HG03439 (cell line): ENCODE data around the gene TMEM208.

ENCODE experiments used
- ATAC-seq: cut with Tn5 transposase; IDR thresholded peaks from one replicate; pipeline ENCODE4 v1.9.1; 2021; ENCODE audit warnings: mild to moderate bottlenecking, moderate library complexity; ENCODE audit not compliant: unreplicated experiment

Gene TMEM208

DNA sequence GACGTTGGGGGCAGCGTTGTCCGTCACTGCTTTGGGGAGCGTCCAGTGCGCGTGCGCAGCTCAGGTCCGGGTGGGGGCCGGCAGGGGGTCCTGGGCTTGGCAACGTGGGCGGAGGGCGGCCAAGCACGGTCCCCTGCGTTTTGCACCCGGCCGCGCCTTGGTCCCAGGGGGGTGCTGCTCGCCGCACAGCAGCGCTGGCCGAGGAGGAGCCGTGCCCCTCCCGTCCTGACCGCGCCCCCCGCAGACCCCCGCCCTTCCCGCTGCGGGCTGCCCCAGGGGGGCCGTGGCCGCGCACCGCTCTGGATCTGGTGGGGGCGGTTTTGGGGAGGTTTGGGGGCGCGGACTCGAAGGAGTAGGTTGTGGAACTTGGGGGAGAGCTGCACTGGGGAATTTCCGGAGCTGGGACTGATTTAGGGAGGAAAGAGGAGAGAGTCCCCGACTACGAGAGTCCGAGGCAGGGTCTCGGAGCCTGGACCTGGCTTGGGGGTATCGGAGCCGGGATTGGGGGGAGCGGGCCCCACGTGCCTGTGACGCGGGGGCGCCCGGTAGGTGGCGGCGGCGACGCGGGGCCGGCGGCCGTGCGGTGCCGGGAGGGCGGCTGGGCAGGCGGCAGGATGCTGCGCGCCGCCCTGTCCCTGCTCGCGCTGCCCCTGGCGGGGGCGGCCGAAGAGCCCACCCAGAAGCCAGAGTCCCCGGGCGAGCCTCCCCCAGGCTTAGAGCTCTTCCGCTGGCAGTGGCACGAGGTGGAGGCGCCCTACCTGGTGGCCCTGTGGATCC, 21.7 kb downstream of the TMEM208 start, which contains the start of gene SLC9A5:
Gene SLC9A5, plus strand, starts transcription at position 579 of the 777 bp plus-strand sequence. Its CDS starts 36 bp downstream, at position 615.
- no peak for ATAC-seq

DNA sequence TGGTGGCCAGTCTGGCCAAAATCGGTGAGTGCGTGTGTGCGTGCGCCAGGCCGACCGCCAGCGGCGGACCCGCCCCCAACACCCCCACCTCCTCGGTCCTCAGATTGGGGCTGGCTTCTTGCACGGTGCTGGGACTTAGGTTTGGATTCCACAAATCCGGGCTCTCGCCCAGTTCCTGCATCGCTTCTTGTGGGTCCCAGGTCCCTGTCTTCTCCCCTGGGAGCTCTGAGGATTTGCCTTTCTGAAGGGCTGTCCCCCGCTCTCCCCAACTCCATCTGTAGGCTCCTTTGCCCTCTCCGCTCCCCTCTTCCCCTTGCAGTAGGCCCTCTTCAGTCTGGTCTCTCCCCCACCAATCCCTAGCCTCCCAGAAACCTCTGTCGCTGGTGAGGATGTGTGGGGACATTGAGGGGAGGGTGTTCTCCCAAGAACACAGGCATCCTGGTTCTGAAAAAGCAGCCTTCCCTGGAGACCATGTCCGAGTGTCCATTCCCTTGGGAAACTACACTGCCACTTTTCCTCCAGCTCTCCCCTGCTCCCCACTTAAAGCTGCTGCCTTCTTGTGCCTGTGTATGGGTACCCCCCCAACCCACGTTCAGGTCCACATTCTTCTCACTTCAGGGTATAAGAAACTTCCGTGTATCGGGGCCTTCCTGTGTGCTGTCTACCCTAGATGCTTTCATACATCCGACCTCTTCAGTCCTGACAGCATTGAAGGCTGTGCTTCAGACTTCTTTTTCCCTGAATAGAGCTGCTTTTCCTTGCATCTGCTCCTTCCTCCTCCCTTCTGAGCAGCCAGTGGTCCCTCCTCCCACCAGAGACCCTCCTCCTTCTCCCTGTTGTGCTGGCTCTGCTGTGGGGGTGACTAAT, 22.5 kb downstream of the TMEM208 start:
- ATAC-seq: no peak

DNA sequence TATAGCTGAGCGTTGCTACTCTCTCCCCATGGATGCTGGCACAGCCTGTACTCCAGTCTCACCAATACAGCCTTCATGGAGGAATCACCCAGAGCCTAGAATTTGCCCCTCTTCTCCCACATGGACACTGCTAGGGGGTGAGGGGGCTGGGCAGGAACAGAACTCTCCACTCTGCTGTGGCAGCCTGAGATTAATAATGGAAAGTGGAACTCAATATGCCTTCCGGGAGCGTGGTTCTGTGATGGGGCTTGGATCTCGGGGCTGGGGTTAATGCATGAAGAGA, 23.1 kb downstream of the TMEM208 start:
- ATAC-seq: no peak

DNA sequence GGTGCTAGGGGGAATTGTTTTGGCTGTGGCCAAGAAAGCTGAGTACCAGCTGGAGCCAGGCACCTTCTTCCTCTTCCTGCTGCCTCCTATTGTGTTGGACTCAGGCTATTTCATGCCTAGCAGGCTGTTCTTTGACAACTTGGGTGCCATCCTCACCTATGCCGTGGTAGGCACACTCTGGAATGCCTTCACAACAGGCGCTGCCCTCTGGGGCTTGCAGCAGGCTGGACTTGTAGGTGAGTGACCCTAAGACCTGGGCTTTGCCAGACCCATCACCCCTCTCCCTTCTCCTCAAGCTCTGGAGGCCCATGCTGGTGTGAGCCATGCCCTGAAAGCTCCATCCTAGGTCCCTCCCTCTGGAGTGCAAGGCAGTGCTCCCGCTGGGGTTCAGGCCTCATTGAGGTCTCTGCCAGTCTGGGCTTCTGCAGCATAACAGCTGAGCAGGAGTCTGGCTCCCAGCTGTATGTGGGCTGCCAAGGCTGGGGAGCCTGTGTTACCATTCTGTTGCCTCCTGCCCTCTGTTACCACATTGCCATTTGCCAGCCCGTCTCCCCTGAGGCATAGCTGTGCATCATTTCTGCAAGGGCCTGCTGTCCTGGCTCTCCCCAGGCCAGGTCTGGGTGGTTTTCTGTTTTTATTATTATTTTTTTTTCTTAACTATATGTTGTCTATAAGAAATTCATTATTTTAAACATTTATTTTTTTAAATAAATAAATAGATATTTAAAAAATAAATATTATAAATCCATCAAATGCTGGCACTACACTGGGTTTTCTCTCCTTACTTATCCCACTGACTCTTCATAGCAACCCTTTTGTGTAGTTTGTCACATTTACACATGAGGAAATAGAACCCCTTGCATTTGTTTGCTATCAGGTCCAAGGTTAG, 25.9 kb downstream of the TMEM208 start:
- ATAC-seq: no peak

GRCh38 chr16:67254801-67255552, 28.0 kb downstream of the TMEM208 start:
- no peak for ATAC-seq

GRCh38 chr16:67255553-67256221, 28.8 kb downstream of the TMEM208 start:
- ATAC-seq: no peak

GRCh38 chr16:67256701-67257230, 29.8 kb downstream of the TMEM208 start:
- no peak for ATAC-seq

DNA sequence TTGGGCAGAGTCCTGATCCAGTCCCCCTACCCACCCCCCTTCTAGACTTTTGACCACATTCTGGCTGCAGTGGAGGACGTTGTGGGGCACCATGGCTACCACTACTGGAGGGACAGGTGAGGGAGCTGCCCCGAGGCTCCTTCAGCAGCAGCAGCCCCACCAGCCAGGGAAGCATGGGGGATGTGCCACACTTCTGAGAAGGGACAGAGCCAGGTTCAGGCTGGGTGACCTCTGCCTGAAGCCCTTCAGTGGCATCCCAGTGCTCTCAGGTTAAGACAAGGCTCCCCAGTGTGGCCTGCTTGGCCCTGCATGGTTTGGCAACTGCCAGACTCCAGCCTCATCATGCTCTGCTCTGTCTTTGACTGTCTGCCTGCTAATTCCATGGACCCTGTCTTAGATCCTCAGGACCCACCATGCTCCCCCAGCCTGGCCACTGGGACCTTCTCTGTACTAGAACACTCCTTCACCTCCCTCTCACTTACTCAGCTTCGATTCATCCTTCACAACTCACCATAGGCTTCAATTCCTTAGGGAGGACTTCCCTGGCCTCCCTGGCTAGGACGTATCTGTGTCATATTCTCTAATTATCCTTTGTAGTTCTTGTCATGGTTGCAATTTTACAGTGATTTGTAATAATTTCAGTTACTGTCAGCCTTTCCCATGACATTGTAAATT, 30.7 kb downstream of the TMEM208 start:
- no peak for ATAC-seq

GRCh38 chr16:67258161-67258835, 31.4 kb downstream of the TMEM208 start:
- ATAC-seq: no peak

GRCh38 chr16:67259705-67260104, 32.8 kb downstream of the TMEM208 start:
- ATAC-seq: no peak

DNA sequence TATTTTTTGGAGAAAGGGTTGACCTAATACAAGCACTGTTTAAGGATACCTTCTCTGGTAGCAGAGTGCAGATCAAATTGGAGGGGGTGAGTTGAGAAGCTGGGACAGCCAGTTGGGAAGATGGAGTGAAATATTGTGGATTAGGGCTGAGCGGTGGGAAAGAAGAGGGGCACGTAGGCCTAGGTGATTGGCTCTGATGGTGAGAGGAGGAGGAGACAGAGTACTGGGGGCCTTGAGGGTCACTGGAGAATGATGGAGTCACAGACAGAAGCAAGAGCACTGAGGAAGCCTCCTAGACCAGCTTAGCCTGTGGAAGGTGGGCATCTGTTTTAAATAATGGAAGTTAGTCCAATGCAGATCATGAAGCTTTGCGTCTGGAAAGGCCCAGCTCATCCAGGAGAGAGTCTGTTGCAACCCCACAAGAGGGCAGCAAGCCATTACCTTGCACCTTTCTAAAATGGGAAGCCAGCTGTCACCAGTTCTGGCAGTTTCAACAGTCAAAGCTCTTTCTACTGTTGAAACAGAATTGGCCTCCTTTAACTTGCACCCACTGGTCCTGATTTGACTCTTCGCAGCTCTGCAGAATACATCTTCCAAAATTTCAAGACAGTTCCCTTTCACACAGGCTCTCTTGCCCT, 33.6 kb downstream of the TMEM208 start:
- no peak for ATAC-seq

GRCh38 chr16:67263201-67263600, 36.3 kb downstream of the TMEM208 start:
- ATAC-seq: no peak

- ATAC-seq: no peak
Observed at GRCh38 chr16:67264277-67264676, 37.3 kb downstream of the TMEM208 start.

DNA sequence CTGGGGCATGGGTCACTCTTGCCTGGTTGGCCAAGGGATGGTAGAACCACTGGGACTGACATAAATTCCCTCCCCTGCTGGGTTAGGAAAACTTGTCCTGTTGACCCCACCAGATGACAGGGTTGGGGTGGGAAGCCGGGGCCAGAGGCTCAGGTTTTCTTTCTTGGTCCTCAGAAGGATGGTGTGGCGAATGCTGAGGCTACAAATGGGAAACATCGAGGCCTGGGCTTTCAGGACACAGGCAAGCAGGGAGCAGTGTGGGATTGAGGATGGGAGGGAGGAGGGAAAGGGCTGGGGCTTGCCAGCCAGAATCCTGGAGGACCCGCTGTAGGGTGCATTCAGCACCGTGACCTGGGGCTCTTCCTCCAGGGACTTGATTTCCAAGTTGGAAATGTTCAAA, 37.9 kb downstream of the TMEM208 start:
- no peak for ATAC-seq

- ATAC-seq: no peak
Observed at GRCh38 chr16:67265834-67266233, 38.9 kb downstream of the TMEM208 start.

DNA sequence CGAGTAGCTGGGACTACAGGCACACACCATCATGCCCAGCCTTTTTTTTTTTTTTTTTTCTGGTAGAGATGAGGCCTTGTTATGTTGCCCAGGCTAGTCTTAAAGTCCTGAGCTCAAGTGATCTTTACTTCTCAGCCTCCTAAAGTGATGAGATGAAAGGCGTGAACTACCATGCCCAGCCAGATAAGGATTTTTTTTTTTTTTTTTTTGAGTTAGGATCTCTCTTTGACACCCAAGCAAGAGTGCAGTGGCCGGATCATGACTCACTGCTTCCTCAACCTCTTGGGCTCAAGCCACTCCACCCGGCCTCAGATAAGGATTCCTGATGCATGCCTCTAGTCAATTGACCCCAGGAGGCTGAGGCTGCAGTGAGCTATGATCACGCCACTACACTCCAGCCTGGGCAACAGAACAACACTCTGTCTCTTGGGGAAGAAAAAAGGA, 41.2 kb downstream of the TMEM208 start:
- no peak for ATAC-seq

GRCh38 chr16:67269766-67270165, 42.8 kb downstream of the TMEM208 start:
- no peak for ATAC-seq

DNA sequence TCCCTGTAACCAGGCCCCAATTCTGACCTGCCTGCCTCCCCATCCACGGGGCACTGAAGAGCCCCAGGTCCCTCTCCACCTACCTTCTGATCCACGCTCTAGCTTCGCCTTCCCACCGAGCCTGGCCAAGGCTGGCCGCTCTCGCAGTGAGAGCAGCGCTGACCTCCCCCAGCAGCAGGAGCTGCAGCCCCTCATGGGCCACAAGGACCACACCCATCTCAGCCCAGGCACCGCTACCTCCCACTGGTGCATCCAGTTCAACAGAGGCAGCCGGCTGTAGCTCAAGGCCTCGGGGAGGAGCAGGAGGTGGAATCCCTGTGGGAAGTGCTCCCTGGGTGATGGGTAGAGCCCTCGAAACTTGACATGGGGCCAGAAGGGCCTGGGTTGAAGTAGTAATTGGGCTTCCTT, 44.0 kb downstream of the TMEM208 start:
- ATAC-seq: no peak
